Endothelial cell of umbilical vein (primary cell): Measurements from ENCODE around the gene MRPL54. TPM values are rescaled to one million over a fixed set of nuclear protein-coding genes. Genes with fewer than 3 reads are reported as not detected.

Experiments
- BruUV-seq: library from RNA; stranded (reverse); fragments of 400-500 nt; replicated peaks from 2 replicates; lab custom pipeline; 2021; lab: Mats Ljungman, UMichigan
- CTCF ChIA-PET: fragments of 300-600, 350-600 bp; sonication (Branson Sonifier 250); formaldehyde crosslinking; loops from one replicate; lab custom pipeline; 2021; ENCODE audit warnings: antibody characterized with exemption, inconsistent platforms; lab: Charles Lee
- POLR2A ChIA-PET: fragments of 300-600, 350-600 bp; sonication (Branson Sonifier 250); formaldehyde crosslinking; loops from one replicate; lab custom pipeline; 2021; ENCODE audit warnings: antibody characterized with exemption, inconsistent platforms; lab: Charles Lee
- DNase-seq: peaks from one replicate; pipeline ENCODE4 v3.0.0-alpha.2; 2011; ENCODE audit warnings: low read depth, low spot score
- FAIRE-seq: peaks from 2 replicates; lab custom pipeline; 2011; peaks lifted over from hg19 to GRCh38; lab: Jason Lieb, UNC
- H2AFZ ChIP-seq: 2 replicates; pipeline ENCODE4 v1.6.0; 2012; ENCODE audit warnings: low read depth, low read length, control low read depth, inconsistent platforms
- H3K27ac ChIP-seq: 2 replicates; pipeline ENCODE4 v1.5.1; 2011; ENCODE audit warnings: low read depth, mild to moderate bottlenecking, control low read depth, low read length, moderate library complexity; ENCODE audit not compliant: insufficient read depth
- H3K27me3 ChIP-seq, 2 experiments: 2 replicates each; pipeline versions ENCODE4 v1.6.0 to v1.6.1; 2011; ENCODE audit warnings: low read length in 2 of 2, mixed read lengths in 1 of 2; ENCODE audit not compliant: control insufficient read depth in 2 of 2, insufficient read depth in 2 of 2
- H3K36me3 ChIP-seq, 2 experiments: 2 replicates in 1 of 2; 3 replicates in 1 of 2; pipeline ENCODE4 v1.5.1; 2011; ENCODE audit warnings: low read length in 2 of 2, mild to moderate bottlenecking in 1 of 2, moderate library complexity in 1 of 2; ENCODE audit not compliant: control insufficient read depth in 2 of 2, insufficient read depth in 2 of 2; ENCODE audit errors: extremely low read depth in 1 of 2
- H3K4me1 ChIP-seq: 3 replicates; pipeline ENCODE4 v1.5.1; 2011; ENCODE audit warnings: mild to moderate bottlenecking, low read length; ENCODE audit not compliant: control insufficient read depth, insufficient read depth; ENCODE audit errors: extremely low read depth
- H3K4me2 ChIP-seq: 2 replicates; pipeline ENCODE4 v1.6.1; 2011; ENCODE audit warnings: low read length, control low read depth, mixed read lengths; ENCODE audit not compliant: insufficient read depth
- H3K4me3 ChIP-seq, 3 experiments: fragments of 200-600 bp in 1 of 3; sonication (generic), shearing (Covaris generic) in 1 of 3; replicated peaks in 1 of 3; 2 replicates each; pipeline ENCODE4 v1.5.1; 2011 to 2016; ENCODE audit warnings: control low read depth in 3 of 3, low read length in 3 of 3, mild to moderate bottlenecking in 2 of 3, inconsistent platforms in 1 of 3, low read depth in 1 of 3, moderate library complexity in 1 of 3; ENCODE audit not compliant: insufficient read depth in 1 of 3
- H3K79me2 ChIP-seq: 2 replicates; pipeline ENCODE4 v1.6.0; 2012; ENCODE audit warnings: low read length, inconsistent platforms; ENCODE audit not compliant: control insufficient read depth, insufficient read depth
- H3K9ac ChIP-seq: replicated peaks from 2 replicates; pipeline ENCODE3; 2011; ENCODE audit warnings: low read length, control low read depth; ENCODE audit not compliant: insufficient read depth; ENCODE audit errors: extremely low read depth
- H3K9me1 ChIP-seq: replicated peaks from 3 replicates; pipeline ENCODE4 v1.6.0; 2011; ENCODE audit warnings: mild to moderate bottlenecking, low read length; ENCODE audit not compliant: control insufficient read depth, insufficient read depth; ENCODE audit errors: extremely low read depth
- H3K9me3 ChIP-seq: replicated peaks from 2 replicates; pipeline ENCODE4 v1.5.1; 2012; ENCODE audit warnings: low read length, inconsistent platforms; ENCODE audit not compliant: control insufficient read depth, insufficient read depth
- H4K20me1 ChIP-seq: replicated peaks from 2 replicates; pipeline ENCODE3; 2011; ENCODE audit warnings: mild to moderate bottlenecking, low read length; ENCODE audit not compliant: control insufficient read depth, insufficient read depth; ENCODE audit errors: extremely low read depth
- EZH2 ChIP-seq: IDR thresholded peaks from 2 replicates; pipeline ENCODE4 v1.6.1; 2012; ENCODE audit warnings: borderline replicate concordance, low read depth, mild to moderate bottlenecking, moderate library complexity, low read length, inconsistent platforms; ENCODE audit not compliant: severe bottlenecking
- FOS ChIP-seq: IDR thresholded peaks from 2 replicates; pipeline ENCODE4 v1.6.1; 2011; ENCODE audit warnings: mild to moderate bottlenecking, low read length, moderate library complexity, borderline replicate concordance; ENCODE audit not compliant: insufficient read depth
- GATA2 ChIP-seq: IDR thresholded peaks from 2 replicates; pipeline ENCODE4 v1.7.0; 2011; ENCODE audit warnings: low read depth, mild to moderate bottlenecking, moderate library complexity, mixed read lengths, low read length; ENCODE audit not compliant: insufficient read length, insufficient read depth
- JUN ChIP-seq: IDR thresholded peaks from 2 replicates; pipeline ENCODE4 v1.6.1; 2011; ENCODE audit warnings: borderline replicate concordance, low read depth; ENCODE audit not compliant: insufficient read length, insufficient read depth
- MYC ChIP-seq: IDR thresholded peaks from one replicate; pipeline ENCODE4 v1.6.1; 2011; ENCODE audit warnings: mild to moderate bottlenecking, low read depth, low read length
- POLR2A ChIP-seq: IDR thresholded peaks from 2 replicates; pipeline ENCODE4 v1.6.1; 2012; ENCODE audit warnings: low read depth, mild to moderate bottlenecking, control low read depth, low read length
- POLR2AphosphoS5 ChIP-seq: IDR thresholded peaks from 2 replicates; pipeline ENCODE4 v1.6.1; 2012; ENCODE audit warnings: low read depth, mild to moderate bottlenecking, control low read depth, low read length, moderate library complexity; ENCODE audit not compliant: insufficient read depth
- dilution Hi-C: fragments of 300-500 bp; cut with MboI; formaldehyde crosslinking; loops from one replicate; pipeline ENCODE4 v1.15.0; 2019; ENCODE audit warnings: low sequenced_read_pairs; ENCODE audit not compliant: extremely low pct_ligation_motif_present
- intact Hi-C: fragments of 100-400 bp; cut with micrococcal nuclease; formaldehyde crosslinking; loops from one replicate; pipeline ENCODE4 v1.10.0; 2022
- polyA plus RNA-seq, 4 experiments: library from polyadenylated mRNA; depleted of rRNA in 3 of 4; stranded (reverse) in 3 of 4; unstranded in 1 of 4; fragments of >200 nt; gene quantifications; 2 replicates each; pipeline versions ENCODE4 v1.2.1 to v1.2.3, GENCODE V29; 2011 to 2012; ENCODE audit warnings: missing spikeins in 1 of 4
- total RNA-seq: library from RNA; stranded (reverse); gene quantifications from 2 replicates; pipeline ENCODE4 v1.2.3, GENCODE V29; 2021
- TF ChIP-seq, protein P1 (sequence below), 2 donors: IDR thresholded peaks; 1 replicate in 1 of 2; 2 replicates in 1 of 2; pipeline ENCODE4 v1.5.1; 2011; ENCODE audit warnings: low read length in 2 of 2, mild to moderate bottlenecking in 2 of 2, moderate library complexity in 2 of 2, control low read depth in 1 of 2, inconsistent platforms in 1 of 2, low read depth in 1 of 2; ENCODE audit not compliant: insufficient read depth in 1 of 2; ENCODE audit errors: extremely low read depth in 1 of 2
- TF ChIP-seq, protein P2 (sequence below): IDR thresholded peaks from 2 replicates; pipeline ENCODE4 v1.6.1; 2011; ENCODE audit not compliant: insufficient read depth, insufficient read length

Gene MRPL54
- total and polyA plus RNA-seq, 2 donors (not counting 3 experiments of a cell fraction or from before 2014, with no cell fraction given): 76.3 to 93.1 TPM

GRCh38 chr19:3768015-3768747, 5.7 kb downstream of the MRPL54 start:
- no peaks in the 10 kb centered on the region for H3K9me3 ChIP-seq
- H2AFZ ChIP-seq: no peak overlapping the region
- no peak overlapping the region for H3K4me2 ChIP-seq
- no peak overlapping the region for H3K27ac ChIP-seq
- TF ChIP-seq GATA2: no peak
- TF ChIP-seq, protein P1, sequence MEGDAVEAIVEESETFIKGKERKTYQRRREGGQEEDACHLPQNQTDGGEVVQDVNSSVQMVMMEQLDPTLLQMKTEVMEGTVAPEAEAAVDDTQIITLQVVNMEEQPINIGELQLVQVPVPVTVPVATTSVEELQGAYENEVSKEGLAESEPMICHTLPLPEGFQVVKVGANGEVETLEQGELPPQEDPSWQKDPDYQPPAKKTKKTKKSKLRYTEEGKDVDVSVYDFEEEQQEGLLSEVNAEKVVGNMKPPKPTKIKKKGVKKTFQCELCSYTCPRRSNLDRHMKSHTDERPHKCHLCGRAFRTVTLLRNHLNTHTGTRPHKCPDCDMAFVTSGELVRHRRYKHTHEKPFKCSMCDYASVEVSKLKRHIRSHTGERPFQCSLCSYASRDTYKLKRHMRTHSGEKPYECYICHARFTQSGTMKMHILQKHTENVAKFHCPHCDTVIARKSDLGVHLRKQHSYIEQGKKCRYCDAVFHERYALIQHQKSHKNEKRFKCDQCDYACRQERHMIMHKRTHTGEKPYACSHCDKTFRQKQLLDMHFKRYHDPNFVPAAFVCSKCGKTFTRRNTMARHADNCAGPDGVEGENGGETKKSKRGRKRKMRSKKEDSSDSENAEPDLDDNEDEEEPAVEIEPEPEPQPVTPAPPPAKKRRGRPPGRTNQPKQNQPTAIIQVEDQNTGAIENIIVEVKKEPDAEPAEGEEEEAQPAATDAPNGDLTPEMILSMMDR (IDR thresholded peaks at IDR 0.05; ENCODE audit: extremely low read depth in 1 of 2, insufficient read depth in 1 of 2, low read depth in 1 of 2, low read length in 2 of 2): no peak
- TF ChIP-seq MYC: no peak
- TF ChIP-seq EZH2: no peak
- TF ChIP-seq POLR2A: no peak
- no peak for TF ChIP-seq POLR2AphosphoS5
- TF ChIP-seq JUN: no peak
- TF ChIP-seq, protein P2, sequence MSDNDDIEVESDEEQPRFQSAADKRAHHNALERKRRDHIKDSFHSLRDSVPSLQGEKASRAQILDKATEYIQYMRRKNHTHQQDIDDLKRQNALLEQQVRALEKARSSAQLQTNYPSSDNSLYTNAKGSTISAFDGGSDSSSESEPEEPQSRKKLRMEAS: no peak
- no peak for TF ChIP-seq FOS
- DNase-seq (no peak), FAIRE-seq (no peak)
- H3K36me3 ChIP-seq: peaks cover 2 to 10% of the 10 kb centered on the region in 2 experiments
- peaks cover 11% of the 10 kb centered on the region for H3K4me1 ChIP-seq
- POLR2A ChIA-PET: no interaction called here
- CTCF ChIA-PET: interaction anchor here (1.0 kb wide), 1 partner anchor 53 kb away, joined by 3 read pairs; no protein-coding TSS in a partner anchor
- dilution Hi-C loops (no loop called here), intact Hi-C loops (no loop called here)
- H3K4me3 ChIP-seq: no peak overlapping the region
- H3K9me1 ChIP-seq: no peaks in the 10 kb centered on the region
- no peaks in the 10 kb centered on the region for H4K20me1 ChIP-seq
- peaks cover 3% of the 10 kb centered on the region for H3K79me2 ChIP-seq
- no peak overlapping the region for H3K9ac ChIP-seq
- no TSS peak for BruUV-seq
- no peaks in the 10 kb centered on the region for H3K27me3 ChIP-seq
